Natural killer cell (primary cell): ENCODE measurements around the gene PTPN14. TPM values are rescaled to one million over a fixed set of nuclear protein-coding genes. Genes with fewer than 3 reads are reported as not detected.

ENCODE experiments used
- ATAC-seq, 3 donors: fragments of 150-1000 bp in 2 of 3; fragments of 200-7000 bp in 1 of 3; cut with Tn5 transposase; 1 replicate in 1 of 3; 2 replicates in 2 of 3; pipeline ENCODE4 v1.10.0; 2021; ENCODE audit warnings: mild to moderate bottlenecking in 2 of 3, moderate library complexity in 2 of 3
- DNase-seq, 2 donors: peaks; one replicate each; pipeline versions ENCODE4 v3.0.0 to v3.0.0-alpha.2; 2013 to 2021; ENCODE audit warnings: mixed read lengths in 1 of 2
- H3K27ac ChIP-seq: one replicate; pipeline ENCODE4 v1.5.1; 2013; ENCODE audit warnings: mild to moderate bottlenecking, low read length
- H3K27me3 ChIP-seq: one replicate; pipeline ENCODE4 v1.6.1; 2013; ENCODE audit warnings: low read length; ENCODE audit not compliant: control insufficient read depth, insufficient read depth
- H3K36me3 ChIP-seq: one replicate; pipeline ENCODE4 v1.6.1; 2013; ENCODE audit warnings: low read length; ENCODE audit not compliant: control insufficient read depth, insufficient read depth
- H3K4me1 ChIP-seq: one replicate; pipeline ENCODE4 v1.6.1; 2013; ENCODE audit warnings: low read length; ENCODE audit not compliant: control insufficient read depth, insufficient read depth
- H3K4me3 ChIP-seq: one replicate; pipeline ENCODE4 v1.5.1; 2013; ENCODE audit warnings: low read length
- H3K9me3 ChIP-seq: one replicate; pipeline ENCODE4 v1.6.1; 2013; ENCODE audit warnings: low read length; ENCODE audit not compliant: control insufficient read depth, insufficient read depth
- H3K27ac Mint-ChIP-seq, 2 donors: one replicate each; pipeline ENCODE4 v1.8.0; 2022; ENCODE audit warnings: mild to moderate bottlenecking in 2 of 2, mixed read lengths in 2 of 2, moderate library complexity in 1 of 2
- H3K27me3 Mint-ChIP-seq, 2 donors: one replicate each; pipeline ENCODE4 v1.8.0; 2022; ENCODE audit warnings: low read depth in 2 of 2, mixed read lengths in 2 of 2
- H3K36me3 Mint-ChIP-seq: one replicate; pipeline ENCODE4 v1.8.0; 2022; ENCODE audit warnings: mixed read lengths
- H3K4me1 Mint-ChIP-seq, 2 donors: one replicate each; pipeline ENCODE4 v1.8.0; 2022; ENCODE audit warnings: mixed read lengths in 2 of 2
- H3K4me3 Mint-ChIP-seq: one replicate; pipeline ENCODE4 v1.8.0; 2022; ENCODE audit warnings: mild to moderate bottlenecking, moderate library complexity, mixed read lengths
- H3K9me3 Mint-ChIP-seq, 2 donors: one replicate each; pipeline ENCODE4 v1.8.0; 2022; ENCODE audit warnings: mixed read lengths in 2 of 2
- CTCF ChIP-seq: fragments of 200-600 bp; IDR thresholded peaks from one replicate; pipeline ENCODE4 v1.8.0; 2022; ENCODE audit warnings: antibody characterized with exemption
- WGBS: methylation state at CpG from one replicate; pipeline ENCODE4 v1.1.7; 2013; ENCODE audit warnings: missing lambda C conversion rate; ENCODE audit not compliant: insufficient coverage; 5-methylcytosine and 5-hydroxymethylcytosine counted together
- intact Hi-C: fragments of 100-400 bp; cut with micrococcal nuclease; formaldehyde crosslinking; loops from one replicate; pipeline ENCODE4 v1.14.2; 2022
- total RNA-seq, 4 donors: library from RNA; stranded (reverse); fragments of 120-200 nt in 1 of 4; gene quantifications; one replicate each; pipeline versions ENCODE4 v1.2.3 to v1.2.4, GENCODE V29; 2013 to 2022

The PTPN14 gene
- total RNA-seq, 3 donors from 2014 or later (not counting 1 experiment from before 2014, with no cell fraction given): 0.02 TPM; not detected in 2

GRCh38 chr1:214372092-214372491, 179.3 kb downstream of the PTPN14 start:
- no peaks in the 10 kb centered on the region for H3K4me1 Mint-ChIP-seq
- 83% methylated on average over 4 of the region's 5 CpGs for WGBS
- H3K27me3 ChIP-seq: no peaks in the 10 kb centered on the region
- no peaks in the 10 kb centered on the region for H3K4me1 ChIP-seq
- no peak overlapping the region for H3K4me3 ChIP-seq
- H3K27me3 Mint-ChIP-seq: peaks cover 3 to 15% of the 10 kb centered on the region in 2 donors
- H3K36me3 ChIP-seq: no peaks in the 10 kb centered on the region
- intact Hi-C loops: no loop called here
- H3K9me3 ChIP-seq: no peaks in the 10 kb centered on the region
- H3K36me3 Mint-ChIP-seq: no peaks in the 10 kb centered on the region
- H3K27ac Mint-ChIP-seq: no peak overlapping the region
- DNase-seq (no peak), ATAC-seq (no peak)
- TF ChIP-seq CTCF: no peak
- H3K9me3 Mint-ChIP-seq: no peaks in the 10 kb centered on the region
- H3K27ac ChIP-seq: no peak overlapping the region
- no peak overlapping the region for H3K4me3 Mint-ChIP-seq

- H3K27me3 Mint-ChIP-seq: peaks cover 8 to 26% of the 10 kb centered on the region in 2 donors
- H3K9me3 Mint-ChIP-seq: no peaks in the 10 kb centered on the region
- H3K4me1 Mint-ChIP-seq: no peaks in the 10 kb centered on the region
- H3K4me3 Mint-ChIP-seq: no peak overlapping the region
- no peaks in the 10 kb centered on the region for H3K36me3 ChIP-seq
- WGBS: 87% methylated on average over 3 of the region's 3 CpGs
- no peaks in the 10 kb centered on the region for H3K4me1 ChIP-seq
- no peaks in the 10 kb centered on the region for H3K36me3 Mint-ChIP-seq
- H3K4me3 ChIP-seq: no peak overlapping the region
- H3K27ac ChIP-seq: no peak overlapping the region
- intact Hi-C loops: no loop called here
- DNase-seq: no peak
- H3K27me3 ChIP-seq: no peaks in the 10 kb centered on the region
- H3K9me3 ChIP-seq: no peaks in the 10 kb centered on the region
- H3K27ac Mint-ChIP-seq: no peak overlapping the region
- TF ChIP-seq CTCF: no peak
- ATAC-seq: no peak
These were observed 180.8 kb downstream of the PTPN14 start for GRCh38 chr1:214370615-214371014.

- intact Hi-C loops: no loop called here
- no peaks in the 10 kb centered on the region for H3K4me1 Mint-ChIP-seq
- DNase-seq (no peak), ATAC-seq (no peak)
- TF ChIP-seq CTCF: no peak
- no peaks in the 10 kb centered on the region for H3K9me3 Mint-ChIP-seq
- Histone ChIP-seq H3K27ac (no peak overlapping the region), H3K4me1 (no peaks in the 10 kb centered on the region), H3K9me3 (no peaks in the 10 kb centered on the region), H3K36me3 (no peaks in the 10 kb centered on the region), H3K27me3 (no peaks in the 10 kb centered on the region), H3K4me3 (no peak overlapping the region)
- H3K36me3 Mint-ChIP-seq: no peaks in the 10 kb centered on the region
- H3K27ac Mint-ChIP-seq: no peak overlapping the region
- peaks cover 8 to 34% of the 10 kb centered on the region in 2 donors for H3K27me3 Mint-ChIP-seq
- WGBS: 83% methylated on average over 8 of the region's 8 CpGs
- no peak overlapping the region for H3K4me3 Mint-ChIP-seq
These were observed 182.0 kb downstream of the PTPN14 start for GRCh38 chr1:214369364-214369763.

GRCh38 chr1:214367841-214368240, 183.6 kb downstream of the PTPN14 start:
- DNase-seq: no peak
- ATAC-seq: no peak

More at GRCh38 chr1:214367841-214368240, 183.6 kb downstream of the PTPN14 start:
- H3K4me1 ChIP-seq: no peaks in the 10 kb centered on the region
- Mint-ChIP-seq H3K9me3 (no peaks in the 10 kb centered on the region), H3K4me3 (no peak overlapping the region), H3K36me3 (no peaks in the 10 kb centered on the region), H3K27ac (no peak overlapping the region), H3K27me3 (peaks cover 8 to 44% of the 10 kb centered on the region in 2 donors), H3K4me1 (no peaks in the 10 kb centered on the region)
- TF ChIP-seq CTCF: no peak
- H3K36me3 ChIP-seq: no peaks in the 10 kb centered on the region
- H3K9me3 ChIP-seq: no peaks in the 10 kb centered on the region
- 95% methylated on average over 4 of the region's 5 CpGs for WGBS
- H3K27ac ChIP-seq: no peak overlapping the region
- H3K27me3 ChIP-seq: no peaks in the 10 kb centered on the region
- intact Hi-C loops: no loop called here
- no peak overlapping the region for H3K4me3 ChIP-seq
